ENCODE results near the gene CXCL10.

DNA sequence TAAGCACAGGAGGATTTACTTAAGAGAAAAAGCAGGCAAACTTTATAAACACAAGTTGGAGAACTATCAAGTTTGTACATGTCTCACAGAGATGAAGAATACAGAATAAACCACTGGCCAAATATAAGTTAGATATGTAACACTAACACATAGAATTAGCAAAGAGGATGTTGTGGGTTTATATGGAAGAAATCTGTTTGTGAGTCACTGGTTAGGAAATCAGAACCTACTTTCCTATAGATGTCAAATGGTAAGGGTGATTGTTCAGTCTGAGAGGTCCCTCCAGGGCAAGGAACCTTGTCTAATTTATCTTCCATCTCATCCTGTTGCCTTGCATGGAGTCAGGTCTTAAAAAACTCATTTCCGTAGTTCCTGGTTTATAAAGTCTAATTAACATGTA lies 36.5 kb upstream of the CXCL10 start:
- TF ChIP-seq, protein P1, sequence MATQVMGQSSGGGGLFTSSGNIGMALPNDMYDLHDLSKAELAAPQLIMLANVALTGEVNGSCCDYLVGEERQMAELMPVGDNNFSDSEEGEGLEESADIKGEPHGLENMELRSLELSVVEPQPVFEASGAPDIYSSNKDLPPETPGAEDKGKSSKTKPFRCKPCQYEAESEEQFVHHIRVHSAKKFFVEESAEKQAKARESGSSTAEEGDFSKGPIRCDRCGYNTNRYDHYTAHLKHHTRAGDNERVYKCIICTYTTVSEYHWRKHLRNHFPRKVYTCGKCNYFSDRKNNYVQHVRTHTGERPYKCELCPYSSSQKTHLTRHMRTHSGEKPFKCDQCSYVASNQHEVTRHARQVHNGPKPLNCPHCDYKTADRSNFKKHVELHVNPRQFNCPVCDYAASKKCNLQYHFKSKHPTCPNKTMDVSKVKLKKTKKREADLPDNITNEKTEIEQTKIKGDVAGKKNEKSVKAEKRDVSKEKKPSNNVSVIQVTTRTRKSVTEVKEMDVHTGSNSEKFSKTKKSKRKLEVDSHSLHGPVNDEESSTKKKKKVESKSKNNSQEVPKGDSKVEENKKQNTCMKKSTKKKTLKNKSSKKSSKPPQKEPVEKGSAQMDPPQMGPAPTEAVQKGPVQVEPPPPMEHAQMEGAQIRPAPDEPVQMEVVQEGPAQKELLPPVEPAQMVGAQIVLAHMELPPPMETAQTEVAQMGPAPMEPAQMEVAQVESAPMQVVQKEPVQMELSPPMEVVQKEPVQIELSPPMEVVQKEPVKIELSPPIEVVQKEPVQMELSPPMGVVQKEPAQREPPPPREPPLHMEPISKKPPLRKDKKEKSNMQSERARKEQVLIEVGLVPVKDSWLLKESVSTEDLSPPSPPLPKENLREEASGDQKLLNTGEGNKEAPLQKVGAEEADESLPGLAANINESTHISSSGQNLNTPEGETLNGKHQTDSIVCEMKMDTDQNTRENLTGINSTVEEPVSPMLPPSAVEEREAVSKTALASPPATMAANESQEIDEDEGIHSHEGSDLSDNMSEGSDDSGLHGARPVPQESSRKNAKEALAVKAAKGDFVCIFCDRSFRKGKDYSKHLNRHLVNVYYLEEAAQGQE (IDR thresholded peaks at IDR 0.05; ENCODE audit: low read depth), result no peak
- no peak for TF ChIP-seq EP300 (IDR thresholded peaks at IDR 0.05; ENCODE audit: borderline replicate concordance)
- TF ChIP-seq FOXM1 (IDR thresholded peaks at IDR 0.05; ENCODE audit: borderline replicate concordance, low read depth), result no peak

All from Ishikawa (cell line).